ENCODE results near the gene POMGNT2. TPM values are rescaled to one million over a fixed set of nuclear protein-coding genes. Genes with fewer than 3 reads are reported as not detected.

POMGNT2 gene
- total and polyA plus RNA-seq, 10 of the 15 experiments (the other 5 are each of a cell fraction or from before 2014, with no cell fraction given), result 0.02 to 1.7 (median 0.17) TPM; not detected in 1

GRCh38 chr3:43097400-43098080, 8.3 kb downstream of the POMGNT2 start:
- CTCF ChIA-PET, result interaction anchor here (1.1 kb wide), 1 partner anchor 136 kb away, joined by 4 read pairs; no protein-coding TSS in a partner anchor

GRCh38 chr3:43096761-43097160, 9.1 kb downstream of the POMGNT2 start:
- Histone ChIP-seq H3K27ac (ENCODE audit: control insufficient read depth, insufficient read depth) (no peak overlapping the region), H3K4me2 (ENCODE audit: control insufficient read depth, insufficient read depth) (no peak overlapping the region), H3K79me2 (ENCODE audit: control insufficient read depth, insufficient read depth, low read length) (no peaks in the 10 kb centered on the region), H2AFZ (ENCODE audit: control insufficient read depth, low read depth, low read length) (no peak overlapping the region), H3K9me3 (replicated peaks; ENCODE audit: control insufficient read depth, insufficient read depth, low read length) (no peaks in the 10 kb centered on the region), H3K4me1 (ENCODE audit: control insufficient read depth, insufficient read depth, low read length) (no peaks in the 10 kb centered on the region), H4K20me1 (ENCODE audit: control insufficient read depth, insufficient read depth) (no peaks in the 10 kb centered on the region), H3K36me3 (ENCODE audit: control insufficient read depth in 2 of 2, insufficient read depth in 2 of 2, low read length in 1 of 2) (no peaks in the 10 kb centered on the region), H3K4me3 (no peak overlapping the region), H3K27me3 (replicated peaks in 1 of 2; ENCODE audit: control insufficient read depth in 2 of 2, insufficient read depth in 2 of 2, low read length in 1 of 2) (peaks cover 0 to 3% of the 10 kb centered on the region in 2 experiments; a peak in 2 of 4 replicates), H3K9ac (ENCODE audit: control insufficient read depth, insufficient read depth, low read length) (no peak overlapping the region)
- ChIA-PET SMC1A (ENCODE audit: uncharacterized antibody, unreplicated experiment) (interaction anchor here (1.3 kb wide), 1 partner anchor 9 kb away, joined by 3 read pairs; no protein-coding TSS in a partner anchor), RAD21 (ENCODE audit: unreplicated experiment) (no interaction called here), POLR2A (no interaction called here), CTCF (interaction anchor here (1.1 kb wide), 1 partner anchor 135 kb away, joined by 4 read pairs; no protein-coding TSS in a partner anchor)
- DNase-seq (ENCODE audit: low read depth, low spot score) (no peak), FAIRE-seq (no peak), ATAC-seq (no peak)
- 2% methylated on average over 3 of the region's 3 CpGs for WGBS (ENCODE audit: insufficient coverage, insufficient replicate concordance, low lambda C conversion rate, missing lambda C conversion rate)
- BruUV-seq (replicated peaks), result no TSS peak
- TF ChIP-seq NFYB (IDR thresholded peaks at IDR 0.05; ENCODE audit: insufficient read depth, low read depth, low read length) (no peak), E2F4 (IDR thresholded peaks at IDR 0.05; ENCODE audit: low read depth, low read length) (no peak), KAT2A (conservative IDR thresholded peaks at IDR 0.05; ENCODE audit: control insufficient read depth, low read depth, low read length) (no peak), HSF1 (IDR thresholded peaks at IDR 0.05; ENCODE audit: low read depth, low read length) (no peak), MEF2A (IDR thresholded peaks at IDR 0.05; ENCODE audit: insufficient read depth, low read depth, low read length) (no peak), CHD1 (IDR thresholded peaks at IDR 0.05; ENCODE audit: low read depth, low read length) (no peak), PKNOX1 (IDR thresholded peaks at IDR 0.05) (no peak)
- in situ Hi-C loops (cut with MboI), result no loop called here
- intact Hi-C loops (cut with micrococcal nuclease; ENCODE audit: unreplicated experiment), result no loop called here

More at GRCh38 chr3:43097400-43098080, 8.3 kb downstream of the POMGNT2 start:
- no peaks in the 10 kb centered on the region for H3K4me1 ChIP-seq (ENCODE audit: control insufficient read depth, insufficient read depth, low read length)
- RAD21 ChIA-PET (ENCODE audit: unreplicated experiment), result no interaction called here
- no peak for DNase-seq (ENCODE audit: low read depth, low spot score)
- no peak overlapping the region for H3K9ac ChIP-seq (ENCODE audit: control insufficient read depth, insufficient read depth, low read length)
- FAIRE-seq, result no peak
- H3K27me3 ChIP-seq (replicated peaks in 1 of 2; ENCODE audit: control insufficient read depth in 2 of 2, insufficient read depth in 2 of 2, low read length in 1 of 2), result peaks cover 0 to 3% of the 10 kb centered on the region in 2 experiments; a peak in 2 of 4 replicates
- H3K4me2 ChIP-seq (ENCODE audit: control insufficient read depth, insufficient read depth), result no peak overlapping the region
- intact Hi-C loops (cut with micrococcal nuclease; ENCODE audit: unreplicated experiment) (no loop called here), in situ Hi-C loops (cut with MboI) (no loop called here)
- H3K9me3 ChIP-seq (replicated peaks; ENCODE audit: control insufficient read depth, insufficient read depth, low read length), result no peaks in the 10 kb centered on the region
- TF ChIP-seq JUND (IDR thresholded peaks at IDR 0.05; ENCODE audit: low read depth, low read length) (no peak), CBFB (IDR thresholded peaks at IDR 0.05; ENCODE audit: low read depth) (no peak), TCF12 (IDR thresholded peaks at IDR 0.05; ENCODE audit: low read depth, low read length) (no peak), ZBED1 (IDR thresholded peaks at IDR 0.05; ENCODE audit: borderline replicate concordance) (no peak), FOXM1 (IDR thresholded peaks at IDR 0.05; ENCODE audit: low read depth, low read length) (no peak), JUNB (IDR thresholded peaks at IDR 0.05) (no peak), ZNF24 (IDR thresholded peaks at IDR 0.05) (no peak), MEF2A (IDR thresholded peaks at IDR 0.05; ENCODE audit: insufficient read depth, low read depth, low read length) (no peak), ZNF207 (IDR thresholded peaks at IDR 0.05; ENCODE audit: borderline replicate concordance) (no peak), MTA2 (IDR thresholded peaks at IDR 0.05; ENCODE audit: low read depth) (no peak), RAD21 (IDR thresholded peaks at IDR 0.05; ENCODE audit: insufficient read depth, low read depth, low read length) (no peak), IRF4 (IDR thresholded peaks at IDR 0.05; ENCODE audit: low read depth, low read length) (no peak), BMI1 (IDR thresholded peaks at IDR 0.05; ENCODE audit: borderline replicate concordance) (no peak), PAX8 (IDR thresholded peaks at IDR 0.05) (no peak), CREM (IDR thresholded peaks at IDR 0.05; ENCODE audit: low read depth) (no peak), CHD1 (IDR thresholded peaks at IDR 0.05; ENCODE audit: low read depth, low read length) (no peak)
- H3K27ac ChIP-seq (ENCODE audit: control insufficient read depth, insufficient read depth), result no peak overlapping the region
- H3K79me2 ChIP-seq (ENCODE audit: control insufficient read depth, insufficient read depth, low read length), result no peaks in the 10 kb centered on the region
- WGBS (ENCODE audit: insufficient coverage, insufficient replicate concordance, low lambda C conversion rate, missing lambda C conversion rate), result 10% methylated on average over 4 of the region's 5 CpGs
- no peak for ATAC-seq
- no TSS peak for BruUV-seq (replicated peaks)
- no peaks in the 10 kb centered on the region for H4K20me1 ChIP-seq (ENCODE audit: control insufficient read depth, insufficient read depth)
- no peak overlapping the region for H2AFZ ChIP-seq (ENCODE audit: control insufficient read depth, low read depth, low read length)
- H3K36me3 ChIP-seq (ENCODE audit: control insufficient read depth in 2 of 2, insufficient read depth in 2 of 2, low read length in 1 of 2), result no peaks in the 10 kb centered on the region
- H3K4me3 ChIP-seq, result no peak overlapping the region
- POLR2A ChIA-PET, result no interaction called here
- SMC1A ChIA-PET (ENCODE audit: uncharacterized antibody, unreplicated experiment), result interaction anchor here (1.3 kb wide), 1 partner anchor 10 kb away, joined by 3 read pairs; no protein-coding TSS in a partner anchor
